ENCODE data around the gene CNIH1.

DNA sequence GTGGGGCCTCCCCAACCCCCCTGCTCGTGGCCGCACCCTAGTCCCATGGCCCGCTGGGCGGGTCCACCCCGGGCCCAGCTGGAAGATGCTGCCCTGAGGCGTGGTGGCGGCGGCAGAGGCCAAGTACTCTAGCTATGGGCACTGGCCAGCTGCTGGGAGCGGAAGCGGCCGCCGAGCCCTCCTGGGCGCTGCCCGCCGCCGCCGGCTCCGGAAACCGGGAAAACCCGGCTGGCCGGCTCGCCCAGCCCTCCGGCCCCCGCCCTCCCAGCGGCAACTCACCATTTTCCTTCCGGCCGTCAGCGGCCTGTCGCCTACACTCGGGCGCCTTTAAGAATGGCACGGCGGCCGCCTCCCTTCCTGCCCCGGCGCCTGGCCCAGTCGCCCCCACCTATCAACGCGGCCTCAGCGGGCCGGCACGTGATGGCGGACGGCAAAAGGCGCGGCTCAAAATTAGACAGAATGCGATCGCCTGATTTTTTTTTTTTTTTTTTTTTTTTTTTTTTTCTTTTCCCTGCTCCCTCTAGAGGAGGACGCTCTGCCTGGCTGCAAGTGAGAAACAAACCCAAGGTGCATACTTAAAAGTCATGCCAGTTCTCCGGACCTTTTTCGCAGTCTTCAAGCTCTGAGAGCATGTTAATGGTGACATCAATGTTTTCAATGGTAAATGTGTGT lies 47.6 kb upstream of the CNIH1 start, which contains the start of gene GMFB:
- TF ChIP-seq CTCF (IDR thresholded peaks at IDR 0.05) = peak; percentile 42; the same call in 1 of the 2 replicates
- TF ChIP-seq ZFX (IDR thresholded peaks at IDR 0.05; ENCODE audit: borderline replicate concordance) = no peak
